ENCODE results near the gene CCS.
"Not testable (repeated sequence)": the region's sequence is repeated elsewhere in the genome, so short reads cannot be mapped to it uniquely, and the experiment has no call there.

CCS gene

GRCh38 chr11:66629356-66629755 is 36.4 kb downstream of the CCS start:
- no peaks in the 10 kb centered on the region for H3K27me3 ChIP-seq (ENCODE audit: control insufficient read depth, insufficient read depth, low read length)
- no peaks in the 10 kb centered on the region for H3K9me3 ChIP-seq (ENCODE audit: control insufficient read depth, insufficient read depth, low read depth, low read length)
- H3K9ac ChIP-seq (ENCODE audit: low read length) = no peak overlapping the region
- H3K27ac ChIP-seq (ENCODE audit: low read depth, low read length) = no peak overlapping the region
- no peak overlapping the region for H3K4me3 ChIP-seq (ENCODE audit: low read depth, low read length)
- peaks cover 90% of the 10 kb centered on the region for H3K36me3 ChIP-seq (ENCODE audit: control insufficient read depth, insufficient read depth, low read length)
- no peaks in the 10 kb centered on the region for H3K4me1 ChIP-seq (ENCODE audit: control insufficient read depth, insufficient read depth, low read length)

GRCh38 chr11:66631883-66632282 is 38.9 kb downstream of the CCS start:
- Histone ChIP-seq H3K27me3 (ENCODE audit: control insufficient read depth, insufficient read depth, low read length) (no peaks in the 10 kb centered on the region), H3K4me1 (ENCODE audit: control insufficient read depth, insufficient read depth, low read length) (no peaks in the 10 kb centered on the region), H3K4me3 (ENCODE audit: low read depth, low read length) (no peak overlapping the region), H3K36me3 (ENCODE audit: control insufficient read depth, insufficient read depth, low read length) (peaks cover 75% of the 10 kb centered on the region), H3K9ac (ENCODE audit: low read length) (no peak overlapping the region), H3K27ac (ENCODE audit: low read depth, low read length) (no peak overlapping the region), H3K9me3 (ENCODE audit: control insufficient read depth, insufficient read depth, low read depth, low read length) (no peaks in the 10 kb centered on the region)

GRCh38 chr11:66632952-66633351 is 40.0 kb downstream of the CCS start:
- Histone ChIP-seq H3K27ac (ENCODE audit: low read depth, low read length) (no peak overlapping the region), H3K4me1 (ENCODE audit: control insufficient read depth, insufficient read depth, low read length) (peaks cover 7% of the 10 kb centered on the region), H3K4me3 (ENCODE audit: low read depth, low read length) (no peak overlapping the region), H3K27me3 (ENCODE audit: control insufficient read depth, insufficient read depth, low read length) (no peaks in the 10 kb centered on the region), H3K9me3 (ENCODE audit: control insufficient read depth, insufficient read depth, low read depth, low read length) (no peaks in the 10 kb centered on the region), H3K36me3 (ENCODE audit: control insufficient read depth, insufficient read depth, low read length) (peaks cover 64% of the 10 kb centered on the region), H3K9ac (ENCODE audit: low read length) (no peak overlapping the region)

- no peak overlapping the region for H3K4me3 ChIP-seq (ENCODE audit: low read depth, low read length)
- no peaks in the 10 kb centered on the region for H3K9me3 ChIP-seq (ENCODE audit: control insufficient read depth, insufficient read depth, low read depth, low read length)
- peaks cover 58% of the 10 kb centered on the region for H3K36me3 ChIP-seq (ENCODE audit: control insufficient read depth, insufficient read depth, low read length)
- peaks cover 29% of the 10 kb centered on the region for H3K4me1 ChIP-seq (ENCODE audit: control insufficient read depth, insufficient read depth, low read length)
- no peak overlapping the region for H3K9ac ChIP-seq (ENCODE audit: low read length)
- H3K27ac ChIP-seq (ENCODE audit: low read depth, low read length) = no peak overlapping the region
- H3K27me3 ChIP-seq (ENCODE audit: control insufficient read depth, insufficient read depth, low read length) = no peaks in the 10 kb centered on the region
Measured at GRCh38 chr11:66636411-66636810, 43.4 kb downstream of the CCS start.

GRCh38 chr11:66637557-66638176 is 44.7 kb downstream of the CCS start:
- H3K9ac ChIP-seq (ENCODE audit: low read length) = peak overlapping the region; percentile 84
- peak overlapping the region; percentile 59 for H3K4me3 ChIP-seq (ENCODE audit: low read depth, low read length)
- H3K27ac ChIP-seq (ENCODE audit: low read depth, low read length) = peak overlapping the region; percentile 74
- peaks cover 39% of the 10 kb centered on the region for H3K4me1 ChIP-seq (ENCODE audit: control insufficient read depth, insufficient read depth, low read length)
- no peaks in the 10 kb centered on the region for H3K27me3 ChIP-seq (ENCODE audit: control insufficient read depth, insufficient read depth, low read length)
- H3K36me3 ChIP-seq (ENCODE audit: control insufficient read depth, insufficient read depth, low read length) = peaks cover 60% of the 10 kb centered on the region
- no peaks in the 10 kb centered on the region for H3K9me3 ChIP-seq (ENCODE audit: control insufficient read depth, insufficient read depth, low read depth, low read length)

GRCh38 chr11:66638177-66639065 is 45.4 kb downstream of the CCS start, which contains the start of gene RBM4:
Gene RBM4 (plus strand): TSS chr11:66638703. CDS start chr11:66639712, 1,009 bp downstream.
- Histone ChIP-seq H3K4me3 (ENCODE audit: low read depth, low read length) (peak within 1 kb of the TSS; percentile 89), H3K4me1 (ENCODE audit: control insufficient read depth, insufficient read depth, low read length) (peaks cover 41% of the 10 kb centered on the region), H3K36me3 (ENCODE audit: control insufficient read depth, insufficient read depth, low read length) (peaks cover 60% of the 10 kb centered on the region), H3K9ac (ENCODE audit: low read length) (peak within 1 kb of the TSS; percentile 98), H3K9me3 (ENCODE audit: control insufficient read depth, insufficient read depth, low read depth, low read length) (no peaks in the 10 kb centered on the region), H3K27me3 (ENCODE audit: control insufficient read depth, insufficient read depth, low read length) (no peaks in the 10 kb centered on the region), H3K27ac (ENCODE audit: low read depth, low read length) (peak within 1 kb of the TSS; percentile 91)

GRCh38 chr11:66639066-66639813 is 46.3 kb downstream of the CCS start:
- Histone ChIP-seq H3K4me1 (ENCODE audit: control insufficient read depth, insufficient read depth, low read length) (peaks cover 47% of the 10 kb centered on the region), H3K9ac (ENCODE audit: low read length) (peak overlapping the region; percentile 98), H3K27me3 (ENCODE audit: control insufficient read depth, insufficient read depth, low read length) (no peaks in the 10 kb centered on the region), H3K4me3 (ENCODE audit: low read depth, low read length) (peak overlapping the region; percentile 89), H3K27ac (ENCODE audit: low read depth, low read length) (peak overlapping the region; percentile 91), H3K9me3 (ENCODE audit: control insufficient read depth, insufficient read depth, low read depth, low read length) (no peaks in the 10 kb centered on the region), H3K36me3 (ENCODE audit: control insufficient read depth, insufficient read depth, low read length) (peaks cover 65% of the 10 kb centered on the region)

GRCh38 chr11:66639814-66640340 is 46.9 kb downstream of the CCS start:
- H3K4me1 ChIP-seq (ENCODE audit: control insufficient read depth, insufficient read depth, low read length) = peaks cover 47% of the 10 kb centered on the region
- H3K9ac ChIP-seq (ENCODE audit: low read length) = not testable (repeated sequence)
- H3K4me3 ChIP-seq (ENCODE audit: low read depth, low read length) = peak overlapping the region; percentile 89

GRCh38 chr11:66641834-66642233 is 48.8 kb downstream of the CCS start:
- H3K36me3 ChIP-seq (ENCODE audit: control insufficient read depth, insufficient read depth, low read length) = peaks cover 79% of the 10 kb centered on the region

More at GRCh38 chr11:66639814-66640340, 46.9 kb downstream of the CCS start:
- H3K9me3 ChIP-seq (ENCODE audit: control insufficient read depth, insufficient read depth, low read depth, low read length); H3K27ac ChIP-seq (ENCODE audit: low read depth, low read length); H3K27me3 ChIP-seq (ENCODE audit: control insufficient read depth, insufficient read depth, low read length): not testable (repeated sequence)
- H3K36me3 ChIP-seq (ENCODE audit: control insufficient read depth, insufficient read depth, low read length) = peaks cover 66% of the 10 kb centered on the region

GRCh38 chr11:66643745-66644437 is 50.9 kb downstream of the CCS start:
- Histone ChIP-seq H3K4me1 (ENCODE audit: control insufficient read depth, insufficient read depth, low read length) (peaks cover 38% of the 10 kb centered on the region), H3K4me3 (ENCODE audit: low read depth, low read length) (no peak overlapping the region), H3K9me3 (ENCODE audit: control insufficient read depth, insufficient read depth, low read depth, low read length) (no peaks in the 10 kb centered on the region), H3K27me3 (ENCODE audit: control insufficient read depth, insufficient read depth, low read length) (no peaks in the 10 kb centered on the region), H3K27ac (ENCODE audit: low read depth, low read length) (no peak overlapping the region), H3K36me3 (ENCODE audit: control insufficient read depth, insufficient read depth, low read length) (peaks cover 97% of the 10 kb centered on the region), H3K9ac (ENCODE audit: low read length) (no peak overlapping the region)

More at GRCh38 chr11:66641834-66642233, 48.8 kb downstream of the CCS start:
- Histone ChIP-seq H3K4me1 (ENCODE audit: control insufficient read depth, insufficient read depth, low read length) (peaks cover 47% of the 10 kb centered on the region), H3K9me3 (ENCODE audit: control insufficient read depth, insufficient read depth, low read depth, low read length) (no peaks in the 10 kb centered on the region), H3K4me3 (ENCODE audit: low read depth, low read length) (peak overlapping the region; percentile 89), H3K9ac (ENCODE audit: low read length) (no peak overlapping the region), H3K27ac (ENCODE audit: low read depth, low read length) (no peak overlapping the region), H3K27me3 (ENCODE audit: control insufficient read depth, insufficient read depth, low read length) (no peaks in the 10 kb centered on the region)

Measured in HUES6 (cell line).